Neural cell (in vitro differentiated cells): ENCODE data around the gene FOXK2.

Source experiments
- CTCF ChIP-seq: fragments of 450-650 bp; IDR thresholded peaks from 2 replicates; pipeline ENCODE4 v1.5.1; 2014; ENCODE audit warnings: antibody characterized with exemption, mild to moderate bottlenecking, moderate library complexity; ENCODE audit not compliant: poor library complexity, severe bottlenecking
- EP300 ChIP-seq: fragments of 450-650 bp; conservative IDR thresholded peaks from 2 replicates; pipeline ENCODE4 v1.6.1; 2014; ENCODE audit warnings: antibody characterized with exemption, mild to moderate bottlenecking, moderate library complexity; ENCODE audit not compliant: poor library complexity, severe bottlenecking

- TF ChIP-seq CTCF (no peak), EP300 (no peak)
These were observed 70.3 kb downstream of the FOXK2 start for GRCh38 chr17:82589851-82590180.
